Neural progenitor cell (in vitro differentiated cells): ENCODE data around the gene RHOBTB3.

ENCODE experiments used
- CTCF ChIP-seq: fragments of 200-600 bp; sonication (generic); IDR thresholded peaks from 2 replicates; pipeline ENCODE4 v1.5.1; 2017; ENCODE audit warnings: antibody characterized with exemption, mild to moderate bottlenecking
- EZH2 ChIP-seq: fragments of 200-600 bp; sonication (generic); IDR thresholded peaks from 2 replicates; pipeline ENCODE4 v1.6.1; 2017; ENCODE audit warnings: antibody characterized with exemption, mild to moderate bottlenecking, moderate library complexity
- EZH2phosphoT487 ChIP-seq: fragments of 200-600 bp; sonication (generic); IDR thresholded peaks from 2 replicates; pipeline ENCODE4 v1.6.1; 2017; ENCODE audit warnings: antibody characterized with exemption

DNA sequence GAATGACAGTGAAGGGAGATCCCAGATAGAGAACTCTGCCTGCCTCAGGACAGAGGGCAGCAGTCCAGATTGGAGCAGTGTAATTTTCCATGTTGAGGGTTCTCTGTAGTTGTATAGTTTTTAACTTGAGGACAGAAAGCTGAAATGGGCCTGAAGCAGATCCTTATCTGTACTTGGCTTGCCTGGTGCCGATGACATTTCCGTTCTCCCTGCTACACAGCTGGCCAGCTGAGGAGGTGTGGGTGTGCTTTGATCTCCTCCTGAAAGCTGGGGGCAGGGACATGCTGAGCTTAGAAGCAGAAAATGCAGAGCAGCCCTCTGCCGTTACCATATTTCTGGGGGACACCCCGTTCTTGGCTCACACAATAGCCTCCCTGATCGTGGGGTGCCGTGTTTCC lies 80.9 kb downstream of the RHOBTB3 start:
- no peak for TF ChIP-seq EZH2phosphoT487
- no peak for TF ChIP-seq CTCF
- no peak for TF ChIP-seq EZH2
